Measurements from ENCODE around the gene MSGN1. TPM values are rescaled to one million over a fixed set of nuclear protein-coding genes. Genes with fewer than 3 reads are reported as not detected.

MSGN1 gene
- polyA plus RNA-seq, 1 of the 3 experiments (the other 2 are of a cell fraction) = not detected

GRCh38 chr2:17857021-17857420 is 40.8 kb downstream of the MSGN1 start:
- no peak overlapping the region for H2AFZ ChIP-seq (ENCODE audit: low read depth)
- no peak overlapping the region for H3K27ac ChIP-seq (ENCODE audit: low read depth in 2 of 2, low read length in 1 of 2)
- 0% methylated on average over 3 of the region's 3 CpGs for WGBS (ENCODE audit: low lambda C conversion rate)
- no peaks in the 10 kb centered on the region for H3K79me2 ChIP-seq (ENCODE audit: insufficient read depth)
- no peaks in the 10 kb centered on the region for H3K9me2 ChIP-seq
- CTCF ChIA-PET = interaction anchor here (0.8 to 2.8 kb wide), 8 partner anchors 15 to 521 kb away, joined by 3 to 17 read pairs (median 4); no protein-coding TSS in a partner anchor
- H4K20me1 ChIP-seq (ENCODE audit: insufficient read depth) = no peaks in the 10 kb centered on the region
- no peaks in the 10 kb centered on the region for H3K36me3 ChIP-seq (replicated peaks in 1 of 2; ENCODE audit: control insufficient read depth in 1 of 2, insufficient read depth in 2 of 2, low read length in 1 of 2)
- POLR2A ChIA-PET = no interaction called here
- no peak overlapping the region for H3K4me3 ChIP-seq (ENCODE audit: low read depth in 2 of 2, low read length in 1 of 2)
- H3K9ac ChIP-seq = no peak overlapping the region
- no peaks in the 10 kb centered on the region for H3F3A ChIP-seq (replicated peaks; ENCODE audit: insufficient read depth)
- H3K4me2 ChIP-seq = no peak overlapping the region
- no peaks in the 10 kb centered on the region for H3K27me3 ChIP-seq (ENCODE audit: insufficient read depth)
- no peak for DNase-seq
- H3K9me3 ChIP-seq = no peaks in the 10 kb centered on the region
- H3K4me1 ChIP-seq (ENCODE audit: control insufficient read depth in 1 of 2, insufficient read depth in 2 of 2, low read depth in 1 of 2, low read length in 1 of 2) = no peaks in the 10 kb centered on the region
- TF ChIP-seq RAD21 (IDR thresholded peaks at IDR 0.05; ENCODE audit: low read length) (no peak), GABPA (IDR thresholded peaks at IDR 0.05; ENCODE audit: low read depth) (no peak), TEAD4 (IDR thresholded peaks at IDR 0.05; ENCODE audit: borderline replicate concordance, insufficient read depth) (no peak), REST (IDR thresholded peaks at IDR 0.05; ENCODE audit: low read depth, low read length) (no peak), TCF12 (IDR thresholded peaks at IDR 0.05) (no peak), POLR2AphosphoS5 (IDR thresholded peaks at IDR 0.05; ENCODE audit: low read depth, low read length) (no peak)

- 3% methylated on average over 1 of the region's 1 CpG for WGBS (ENCODE audit: low lambda C conversion rate)
- Histone ChIP-seq H3K9me3 (no peaks in the 10 kb centered on the region), H3K27me3 (ENCODE audit: insufficient read depth) (no peaks in the 10 kb centered on the region), H3K4me2 (no peak overlapping the region), H3K4me1 (ENCODE audit: control insufficient read depth in 1 of 2, insufficient read depth in 2 of 2, low read depth in 1 of 2, low read length in 1 of 2) (no peaks in the 10 kb centered on the region), H3K79me2 (ENCODE audit: insufficient read depth) (no peaks in the 10 kb centered on the region), H3K36me3 (replicated peaks in 1 of 2; ENCODE audit: control insufficient read depth in 1 of 2, insufficient read depth in 2 of 2, low read length in 1 of 2) (no peaks in the 10 kb centered on the region), H4K20me1 (ENCODE audit: insufficient read depth) (no peaks in the 10 kb centered on the region), H3K9me2 (no peaks in the 10 kb centered on the region), H3K9ac (no peak overlapping the region), H2AFZ (ENCODE audit: low read depth) (no peak overlapping the region), H3F3A (replicated peaks; ENCODE audit: insufficient read depth) (no peaks in the 10 kb centered on the region), H3K4me3 (ENCODE audit: low read depth in 2 of 2, low read length in 1 of 2) (no peak overlapping the region), H3K27ac (ENCODE audit: low read depth in 2 of 2, low read length in 1 of 2) (no peak overlapping the region)
- TF ChIP-seq SMC3 (IDR thresholded peaks at IDR 0.05; ENCODE audit: low read depth, low read length) = no peak
- TF ChIP-seq POLR2AphosphoS5 (IDR thresholded peaks at IDR 0.05; ENCODE audit: low read depth, low read length) = no peak
- no peak for TF ChIP-seq IRF3 (IDR thresholded peaks at IDR 0.05; ENCODE audit: low read depth, low read length)
- TF ChIP-seq EP300 (IDR thresholded peaks at IDR 0.05; ENCODE audit: borderline replicate concordance in 1 of 2, low read depth in 1 of 2, low read length in 1 of 2) = no peak
- TF ChIP-seq RXRA (IDR thresholded peaks at IDR 0.05; ENCODE audit: borderline replicate concordance, low read depth) = no peak
- no peak for TF ChIP-seq JUND (IDR thresholded peaks at IDR 0.05)
- TF ChIP-seq RAD21 (IDR thresholded peaks at IDR 0.05; ENCODE audit: low read length) = no peak
- TF ChIP-seq RCOR1 (IDR thresholded peaks at IDR 0.05; ENCODE audit: low read length) = no peak
- no peak for TF ChIP-seq MAX (IDR thresholded peaks at IDR 0.05; ENCODE audit: low read depth)
- no peak for TF ChIP-seq FOSL2 (IDR thresholded peaks at IDR 0.05; ENCODE audit: borderline replicate concordance, low read depth)
- no peak for TF ChIP-seq CTCF (IDR thresholded peaks at IDR 0.05)
- no peak for TF ChIP-seq TCF12 (IDR thresholded peaks at IDR 0.05)
- no peak for TF ChIP-seq FOXJ3 (CRISPR knock-in tag; IDR thresholded peaks at IDR 0.05)
- TF ChIP-seq GATA2 (CRISPR knock-in tag; IDR thresholded peaks at IDR 0.05) = no peak
- TF ChIP-seq NRF1 (IDR thresholded peaks at IDR 0.05; ENCODE audit: low read depth, low read length) = no peak
- POLR2A ChIA-PET = no interaction called here
- no peak for DNase-seq
- CTCF ChIA-PET = interaction anchor here (0.7 to 2.8 kb wide), 5 partner anchors 17 to 321 kb away, joined by 3 to 17 read pairs (median 4); no protein-coding TSS in a partner anchor
Observed at GRCh38 chr2:17858064-17858463, 41.8 kb downstream of the MSGN1 start.

All from SK-N-SH (cell line).